ENCODE results near the gene CCDC178. TPM values are rescaled to one million over a fixed set of nuclear protein-coding genes. Genes with fewer than 3 reads are reported as not detected.

CCDC178 gene
- total RNA-seq, 1 experiment from 2014 or later = not detected

- no TSS peak for BruUV-seq (replicated peaks)
- Histone ChIP-seq H3K9me2 (ENCODE audit: insufficient read depth) (no peaks in the 10 kb centered on the region), H3K9me3 (ENCODE audit: control insufficient read depth in 1 of 2, insufficient read depth in 1 of 2, low read depth in 1 of 2, low read length in 2 of 2) (peaks cover 9 to 16% of the 10 kb centered on the region in 2 experiments; a peak in 3 of 4 replicates), H3K36me3 (ENCODE audit: control insufficient read depth in 1 of 2, insufficient read depth in 2 of 2, low read length in 2 of 2) (no peaks in the 10 kb centered on the region), H3K4me2 (ENCODE audit: low read length) (no peak overlapping the region), H2AFZ (ENCODE audit: low read depth, low read length, poor library complexity, severe bottlenecking) (no peak overlapping the region), H3K27ac (ENCODE audit: low read depth, low read length) (no peak overlapping the region), H4K20me1 (ENCODE audit: insufficient read depth) (no peaks in the 10 kb centered on the region), H3K9ac (ENCODE audit: low read length) (no peak overlapping the region), H3K27me3 (ENCODE audit: insufficient read depth, low read length) (no peaks in the 10 kb centered on the region), H3K79me2 (ENCODE audit: insufficient read depth, low read length) (no peaks in the 10 kb centered on the region), H3K4me1 (ENCODE audit: control insufficient read depth in 1 of 2, insufficient read depth in 2 of 2, low read length in 2 of 2) (no peaks in the 10 kb centered on the region), H3K4me3 (replicated peaks in 1 of 2; ENCODE audit: low read depth in 1 of 2, low read length in 2 of 2) (no peak overlapping the region)
- ATAC-seq (no peak), DNase-seq (ENCODE audit: low read depth, low spot score) (no peak)
- TF ChIP-seq JUND (IDR thresholded peaks at IDR 0.05) (no peak), ATF3 (IDR thresholded peaks at IDR 0.05) (no peak), FOSL1 (IDR thresholded peaks at IDR 0.05; ENCODE audit: low read depth) (no peak), ZBTB33 (IDR thresholded peaks at IDR 0.05; ENCODE audit: extremely low read depth, insufficient replicate concordance, low read length) (no peak), TCF7L2 (IDR thresholded peaks at IDR 0.05; ENCODE audit: borderline replicate concordance, extremely low read depth, insufficient read depth, insufficient read length) (no peak), ZFX (IDR thresholded peaks at IDR 0.05) (no peak), CBX3 (IDR thresholded peaks at IDR 0.05; ENCODE audit: low read depth) (no peak), SRF (IDR thresholded peaks at IDR 0.05; ENCODE audit: low read depth) (no peak)
- CTCF ChIA-PET = no interaction called here
- POLR2A ChIA-PET = no interaction called here
- intact Hi-C loops (cut with micrococcal nuclease) = no loop called here
- RAD21 ChIA-PET (ENCODE audit: low non-redundant PET in 1 of 2, low total read pairs in 2 of 2, uncharacterized antibody in 2 of 2, unreplicated experiment in 2 of 2) = no interaction called here
Measured at GRCh38 chr18:33116376-33116775, 324.1 kb downstream of the CCDC178 start.

GRCh38 chr18:33115917-33116316 is 324.6 kb downstream of the CCDC178 start:
- no peak overlapping the region for H3K4me2 ChIP-seq (ENCODE audit: low read length)
- peaks cover 9 to 16% of the 10 kb centered on the region in 2 experiments; a peak in 3 of 4 replicates for H3K9me3 ChIP-seq (ENCODE audit: control insufficient read depth in 1 of 2, insufficient read depth in 1 of 2, low read depth in 1 of 2, low read length in 2 of 2)
- H3K36me3 ChIP-seq (ENCODE audit: control insufficient read depth in 1 of 2, insufficient read depth in 2 of 2, low read length in 2 of 2) = no peaks in the 10 kb centered on the region
- H4K20me1 ChIP-seq (ENCODE audit: insufficient read depth) = no peaks in the 10 kb centered on the region
- ChIA-PET CTCF (no interaction called here), RAD21 (ENCODE audit: low non-redundant PET in 1 of 2, low total read pairs in 2 of 2, uncharacterized antibody in 2 of 2, unreplicated experiment in 2 of 2) (no interaction called here), POLR2A (no interaction called here)
- TF ChIP-seq POLR2A (IDR thresholded peaks at IDR 0.05; ENCODE audit: borderline replicate concordance, extremely low read depth, insufficient read depth, insufficient read length) (no peak), REST (IDR thresholded peaks at IDR 0.05; ENCODE audit: low read depth) (no peak), EZH2phosphoT487 (IDR thresholded peaks at IDR 0.05; ENCODE audit: borderline replicate concordance) (no peak), CBX3 (IDR thresholded peaks at IDR 0.05; ENCODE audit: low read depth) (no peak), YY1 (IDR thresholded peaks at IDR 0.05; ENCODE audit: extremely low read depth, insufficient replicate concordance, low read depth, low read length) (no peak), SRF (IDR thresholded peaks at IDR 0.05; ENCODE audit: low read depth) (no peak), ATF3 (IDR thresholded peaks at IDR 0.05) (no peak), JUND (IDR thresholded peaks at IDR 0.05) (no peak), MAX (IDR thresholded peaks at IDR 0.05) (no peak), ZFX (IDR thresholded peaks at IDR 0.05) (no peak), FOSL1 (IDR thresholded peaks at IDR 0.05; ENCODE audit: low read depth) (no peak), POLR2AphosphoS5 (IDR thresholded peaks at IDR 0.05; ENCODE audit: low read depth, low read length) (no peak)
- intact Hi-C loops (cut with micrococcal nuclease) = no loop called here
- no peak for ATAC-seq
- H3K79me2 ChIP-seq (ENCODE audit: insufficient read depth, low read length) = no peaks in the 10 kb centered on the region
- no peak overlapping the region for H3K27ac ChIP-seq (ENCODE audit: low read depth, low read length)
- H2AFZ ChIP-seq (ENCODE audit: low read depth, low read length, poor library complexity, severe bottlenecking) = no peak overlapping the region
- DNase-seq (ENCODE audit: low read depth, low spot score) = no peak
- no peak overlapping the region for H3K4me3 ChIP-seq (replicated peaks in 1 of 2; ENCODE audit: low read depth in 1 of 2, low read length in 2 of 2)
- no peaks in the 10 kb centered on the region for H3K4me1 ChIP-seq (ENCODE audit: control insufficient read depth in 1 of 2, insufficient read depth in 2 of 2, low read length in 2 of 2)
- H3K9ac ChIP-seq (ENCODE audit: low read length) = no peak overlapping the region
- H3K27me3 ChIP-seq (ENCODE audit: insufficient read depth, low read length) = no peaks in the 10 kb centered on the region
- no peaks in the 10 kb centered on the region for H3K9me2 ChIP-seq (ENCODE audit: insufficient read depth)
- no TSS peak for BruUV-seq (replicated peaks)

Data from HCT116 (cell line).